Measurements from ENCODE around the gene PDE1A. TPM values are rescaled to one million over a fixed set of nuclear protein-coding genes. Genes with fewer than 3 reads are reported as not detected.

The PDE1A gene
- total and polyA plus RNA-seq, 8 donors = 0.58 to 33.6 (median 12.9) TPM; not detected in 1

DNA sequence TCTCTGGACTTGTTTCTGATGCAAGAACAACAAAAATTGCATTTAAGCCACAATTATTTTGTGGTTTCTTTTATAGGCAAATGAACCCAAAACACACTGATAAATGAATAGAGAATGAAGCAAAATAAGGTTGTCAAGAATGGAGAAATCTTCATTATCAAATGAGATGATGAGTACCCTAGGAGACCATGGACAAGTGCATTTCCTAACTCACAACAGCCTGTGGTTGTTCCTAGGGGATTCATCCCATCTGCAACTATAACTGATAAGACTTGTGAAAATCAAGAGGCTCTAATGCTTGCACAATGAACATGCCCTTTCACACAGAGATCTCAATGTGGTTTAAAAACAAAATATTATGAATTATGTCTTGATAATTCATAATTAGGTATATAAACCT lies 159.9 kb downstream of the PDE1A start:
- TF ChIP-seq CTCF (IDR thresholded peaks at IDR 0.05) (no peak), POLR2A (IDR thresholded peaks at IDR 0.05) (no peak), EP300 (IDR thresholded peaks at IDR 0.05) (no peak), POLR2AphosphoS5 (IDR thresholded peaks at IDR 0.05) (no peak)
- Histone ChIP-seq H3K9me3 (no peaks in the 10 kb centered on the region), H3K27ac (no peak overlapping the region), H3K4me1 (no peaks in the 10 kb centered on the region), H3K36me3 (no peaks in the 10 kb centered on the region), H3K4me3 (no peak overlapping the region), H3K27me3 (no peaks in the 10 kb centered on the region)
- DNase-seq = no peak
- intact Hi-C loops (cut with DNase I; ENCODE audit: low total_unique reads) = no loop called here

GRCh38 chr2:182265718-182266117 lies 161.1 kb downstream of the PDE1A start:
- H3K27me3 ChIP-seq = no peaks in the 10 kb centered on the region
- WGBS, 5 donors = 65 to 79% (median 71%) methylated on average over 3 of the region's 3 CpGs
- no peaks in the 10 kb centered on the region for H3K4me1 ChIP-seq
- no peak overlapping the region for H3K4me3 ChIP-seq
- H3K9me3 ChIP-seq = no peaks in the 10 kb centered on the region
- intact Hi-C loops (cut with DNase I; ENCODE audit: low total_unique reads) = no loop called here
- H3K36me3 ChIP-seq = no peaks in the 10 kb centered on the region
- no peak for DNase-seq
- TF ChIP-seq POLR2AphosphoS5 (IDR thresholded peaks at IDR 0.05) = no peak
- TF ChIP-seq CTCF (IDR thresholded peaks at IDR 0.05) = no peak
- TF ChIP-seq POLR2A (IDR thresholded peaks at IDR 0.05) = no peak
- no peak for TF ChIP-seq EP300 (IDR thresholded peaks at IDR 0.05)
- no peak overlapping the region for H3K27ac ChIP-seq

DNA sequence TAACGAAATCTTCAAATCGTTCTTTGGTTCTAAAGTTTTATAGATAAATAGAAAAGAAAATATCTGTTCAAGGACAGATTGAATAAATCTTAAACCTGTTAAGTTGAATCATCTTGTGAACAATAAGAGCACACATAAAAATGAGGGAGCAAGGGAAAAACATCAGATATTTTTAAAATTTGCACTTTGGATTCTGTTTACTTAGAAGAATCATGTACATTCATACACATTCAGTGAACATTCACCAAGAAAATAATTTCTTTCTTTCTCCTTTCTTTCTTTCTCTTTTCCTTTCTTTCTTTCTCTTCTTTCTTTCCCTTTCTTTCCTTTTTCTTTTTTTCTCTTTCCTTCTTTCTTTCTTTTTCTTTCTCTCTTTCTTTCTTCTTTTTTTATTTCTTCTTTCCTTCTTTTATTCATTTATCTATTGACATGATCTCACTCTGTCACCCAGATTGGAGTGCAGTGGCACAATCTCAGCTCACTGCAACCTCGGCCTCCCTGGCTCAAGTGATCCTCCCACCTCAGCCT lies 164.9 kb downstream of the PDE1A start:
- WGBS, 5 donors = 88 to 92% (median 89%) methylated on average over 3 of the region's 3 CpGs
- intact Hi-C loops (cut with DNase I; ENCODE audit: low total_unique reads) = no loop called here
- TF ChIP-seq CTCF (IDR thresholded peaks at IDR 0.05) (no peak), POLR2AphosphoS5 (IDR thresholded peaks at IDR 0.05) (no peak), EP300 (IDR thresholded peaks at IDR 0.05) (no peak), POLR2A (IDR thresholded peaks at IDR 0.05) (no peak)
- Histone ChIP-seq H3K4me1 (no peaks in the 10 kb centered on the region), H3K36me3 (no peaks in the 10 kb centered on the region), H3K27me3 (no peaks in the 10 kb centered on the region), H3K27ac (no peak overlapping the region), H3K4me3 (no peak overlapping the region), H3K9me3 (no peaks in the 10 kb centered on the region)
- DNase-seq = no peak

DNA sequence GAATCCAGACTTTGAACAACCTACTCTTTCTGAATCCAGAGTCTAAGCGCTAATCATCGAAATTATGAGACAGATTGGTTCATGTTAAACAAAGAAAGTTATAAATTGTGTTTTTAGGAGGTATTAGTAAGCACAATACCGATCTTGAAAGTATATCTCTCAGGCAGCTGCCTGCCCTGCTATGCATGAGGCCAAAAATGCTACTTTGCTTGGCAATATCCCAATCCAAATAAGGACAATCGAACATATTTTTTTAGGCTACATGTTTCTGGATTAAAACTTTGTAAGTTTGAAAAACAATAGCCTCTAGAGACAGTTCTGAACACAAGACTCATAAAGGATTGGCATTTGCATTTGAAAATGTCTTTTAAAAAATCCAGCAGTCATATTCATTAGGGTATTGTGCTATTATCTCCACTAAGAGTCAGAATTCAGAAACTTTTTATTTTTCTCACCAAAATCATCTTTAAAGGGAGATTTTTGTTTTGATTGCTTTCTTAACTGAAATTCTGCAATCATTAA lies 167.1 kb downstream of the PDE1A start:
- TF ChIP-seq EP300 (IDR thresholded peaks at IDR 0.05) = no peak
- TF ChIP-seq POLR2AphosphoS5 (IDR thresholded peaks at IDR 0.05) = no peak
- no peak for TF ChIP-seq CTCF (IDR thresholded peaks at IDR 0.05)
- TF ChIP-seq POLR2A (IDR thresholded peaks at IDR 0.05) = no peak
- Histone ChIP-seq H3K4me1 (no peaks in the 10 kb centered on the region), H3K27ac (no peak overlapping the region), H3K4me3 (no peak overlapping the region), H3K9me3 (no peaks in the 10 kb centered on the region), H3K36me3 (no peaks in the 10 kb centered on the region), H3K27me3 (no peaks in the 10 kb centered on the region)
- intact Hi-C loops (cut with DNase I; ENCODE audit: low total_unique reads) = no loop called here
- WGBS, 5 donors = 43 to 62% (median 53%) methylated on average over 4 of the region's 4 CpGs
- no peak for DNase-seq

Measured in stomach (tissue), 9 donors.